ENCODE data around the gene SLC25A19. TPM values are rescaled to one million over a fixed set of nuclear protein-coding genes. Genes with fewer than 3 reads are reported as not detected.

Gene SLC25A19
- total and polyA plus RNA-seq, 10 of the 15 experiments (the other 5 are each of a cell fraction or from before 2014, with no cell fraction given) = 32.9 to 91.6 (median 53.7) TPM

DNA sequence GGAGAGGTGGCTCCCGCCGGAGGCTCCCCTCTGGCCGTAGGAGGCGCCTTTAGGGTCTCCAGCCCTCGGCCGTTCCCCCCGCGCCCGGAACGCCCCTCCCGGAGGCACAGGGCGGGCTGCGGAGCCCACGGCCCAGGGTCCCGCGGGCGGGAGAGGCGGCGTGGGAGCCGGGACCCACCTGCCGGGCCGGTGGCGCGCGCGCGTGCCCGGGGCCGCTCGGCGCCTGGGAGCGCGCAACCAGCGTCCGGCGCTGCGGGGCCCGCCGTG lies 18.3 kb downstream of the SLC25A19 start, which contains the start of gene MIF4GD:
MIF4GD (minus strand) TSS at position 266 of the 267 bp plus-strand sequence. CDS start 1,036 bp downstream, outside the sequence.
- peaks cover 32% of the 10 kb centered on the region for H3K79me2 ChIP-seq (ENCODE audit: control insufficient read depth, insufficient read depth, low read length)
- no peak for FAIRE-seq
- DNase-seq (ENCODE audit: low read depth, low spot score) = no peak
- in situ Hi-C loops (cut with MboI) (loop anchor here (5.0 kb wide), 1 partner anchor 141 kb away; no protein-coding TSS in a partner anchor), intact Hi-C loops (cut with micrococcal nuclease; ENCODE audit: unreplicated experiment) (loop anchor here (2.0 kb wide), 2 partner anchors 134 to 142 kb away; partner anchors contain the start of gene GRB2)
- peak within 1 kb of the TSS; percentile 90 for H3K9ac ChIP-seq (ENCODE audit: control insufficient read depth, insufficient read depth, low read length)
- no peaks in the 10 kb centered on the region for H4K20me1 ChIP-seq (ENCODE audit: control insufficient read depth, insufficient read depth)
- BruUV-seq (replicated peaks) = no TSS peak
- peaks cover 15 to 21% of the 10 kb centered on the region in 2 experiments; a peak in 3 of 4 replicates for H3K36me3 ChIP-seq (ENCODE audit: control insufficient read depth in 2 of 2, insufficient read depth in 2 of 2, low read length in 1 of 2)
- no peaks in the 10 kb centered on the region for H3K27me3 ChIP-seq (replicated peaks in 1 of 2; ENCODE audit: control insufficient read depth in 2 of 2, insufficient read depth in 2 of 2, low read length in 1 of 2)
- ChIA-PET RAD21 (ENCODE audit: unreplicated experiment) (interaction anchor here (0.6 to 4.8 kb wide), 31 partner anchors 9 to 326 kb away, joined by 3 to 68 read pairs (median 6); partner anchors contain the start of genes GGA3, GRB2, MRPL58 and MRPS7), SMC1A (ENCODE audit: uncharacterized antibody, unreplicated experiment) (interaction anchor here (1.0 to 2.8 kb wide), 18 partner anchors 9 to 309 kb away, joined by 3 to 24 read pairs (median 6); partner anchors contain the start of genes GGA3, GRB2, MRPS7 and NUP85), CTCF (interaction anchor here (0.6 to 5.3 kb wide), 39 partner anchors 10 to 310 kb away, joined by 3 to 58 read pairs (median 5); partner anchors contain the start of genes GGA3, GRB2, MRPL58 and MRPS7), POLR2A (interaction anchor here (0.6 to 6.4 kb wide), 23 partner anchors 9 to 157 kb away, joined by 3 to 73 read pairs (median 5); partner anchors contain the start of genes GGA3, GRB2, MRPS7 and SLC25A19)
- H3K4me1 ChIP-seq (ENCODE audit: control insufficient read depth, insufficient read depth, low read length) = peaks cover 24% of the 10 kb centered on the region
- peak within 1 kb of the TSS; percentile 77 for H3K4me3 ChIP-seq
- peak; percentile 22; the same call in 1 of the 2 replicates for TF ChIP-seq TAF1 (IDR thresholded peaks at IDR 0.05; ENCODE audit: borderline replicate concordance, low read depth, low read length)
- TF ChIP-seq SKIL (IDR thresholded peaks at IDR 0.05; ENCODE audit: low read depth, poor library complexity, severe bottlenecking) = no peak
- TF ChIP-seq SRF (IDR thresholded peaks at IDR 0.05; ENCODE audit: low read depth in 2 of 2, low read length in 2 of 2) = peak in 1 of 2 experiments; percentile 6; a peak in 1 of 4 replicates
- TF ChIP-seq CHD2 (IDR thresholded peaks at IDR 0.05; ENCODE audit: borderline replicate concordance, low read depth, low read length) = 0 out of 2 replicates have a peak, but pooled peaks have one; percentile 3
- TF ChIP-seq E2F8 (IDR thresholded peaks at IDR 0.05; ENCODE audit: low read depth, partially characterized antibody) = no peak
- TF ChIP-seq ZNF274 (IDR thresholded peaks at IDR 0.05; ENCODE audit: insufficient read depth, insufficient read length) = no peak
- peak; percentile 71; the same call in 1 of the 2 replicates for TF ChIP-seq ZNF217 (IDR thresholded peaks at IDR 0.05)
- peak within 1 kb of the TSS; percentile 91 for H3K27ac ChIP-seq (ENCODE audit: control insufficient read depth, insufficient read depth)
- H2AFZ ChIP-seq (ENCODE audit: control insufficient read depth, low read depth, low read length) = peak within 1 kb of the TSS; percentile 82
- under 1% methylated on average over 17 of the region's 39 CpGs for WGBS (ENCODE audit: insufficient coverage, insufficient replicate concordance, low lambda C conversion rate, missing lambda C conversion rate)
- no peak; the same call in 2 of the 3 replicates for ATAC-seq
- H3K9me3 ChIP-seq (replicated peaks; ENCODE audit: control insufficient read depth, insufficient read depth, low read length) = no peaks in the 10 kb centered on the region
- H3K4me2 ChIP-seq (ENCODE audit: control insufficient read depth, insufficient read depth) = peak within 1 kb of the TSS; percentile 81

All from GM12878 (cell line).